Activated CD4-positive, alpha-beta T cell treated with anti-CD3 and anti-CD28 coated beads for 24 hours (primary cell): Measurements from ENCODE around the gene WDR49.

Experiments
- DNase-seq, 2 donors: peaks; one replicate each; pipeline ENCODE4 v3.0.0-alpha.2; 2020; ENCODE audit warnings: low read depth in 2 of 2

Gene WDR49

DNA sequence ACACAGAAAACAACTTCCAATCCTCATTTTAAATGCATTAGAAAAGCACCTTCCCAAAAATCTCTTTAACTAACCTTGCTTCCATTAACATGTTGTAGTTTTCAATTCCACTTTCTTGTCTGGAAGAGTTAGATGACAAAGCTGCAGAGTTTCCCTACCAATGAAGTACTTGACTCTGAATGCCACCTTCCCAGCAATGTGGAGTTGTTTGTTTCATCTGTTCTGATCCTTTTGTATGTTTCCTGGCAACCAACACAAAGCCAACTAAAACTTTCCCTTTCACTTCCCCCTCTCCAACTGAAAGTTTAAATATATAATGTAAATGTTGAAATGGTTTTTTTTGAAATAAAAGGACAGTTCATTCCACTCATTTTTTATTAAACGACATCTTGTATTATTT is at the start of gene WDR49:
TSS of gene WDR49 (minus strand) at position 183 of the 400 bp plus-strand sequence. CDS start 517 bp downstream, outside the sequence.
- no peak for DNase-seq

GRCh38 chr3:167700926-167701325 is 47.2 kb upstream of the WDR49 start:
- no peak for DNase-seq

DNA sequence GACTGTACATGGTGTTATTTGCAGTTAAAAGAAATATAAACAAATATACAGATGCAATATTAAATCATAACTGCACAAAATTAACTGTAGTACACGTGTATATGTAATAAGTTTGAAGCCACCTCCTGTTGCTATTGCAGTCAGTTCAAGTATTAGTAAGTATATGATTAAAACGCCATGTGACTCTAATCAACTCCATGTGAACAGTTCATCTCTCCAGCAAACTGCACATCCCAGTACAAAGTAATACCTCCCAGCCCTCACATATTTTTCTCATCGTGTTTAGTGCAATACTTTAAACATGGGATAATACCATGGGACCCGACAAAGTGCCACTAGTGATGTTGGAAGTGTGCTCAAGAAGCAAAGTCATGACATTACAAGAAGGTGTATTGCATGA is 46.3 kb upstream of the WDR49 start:
- no peak for DNase-seq

DNA sequence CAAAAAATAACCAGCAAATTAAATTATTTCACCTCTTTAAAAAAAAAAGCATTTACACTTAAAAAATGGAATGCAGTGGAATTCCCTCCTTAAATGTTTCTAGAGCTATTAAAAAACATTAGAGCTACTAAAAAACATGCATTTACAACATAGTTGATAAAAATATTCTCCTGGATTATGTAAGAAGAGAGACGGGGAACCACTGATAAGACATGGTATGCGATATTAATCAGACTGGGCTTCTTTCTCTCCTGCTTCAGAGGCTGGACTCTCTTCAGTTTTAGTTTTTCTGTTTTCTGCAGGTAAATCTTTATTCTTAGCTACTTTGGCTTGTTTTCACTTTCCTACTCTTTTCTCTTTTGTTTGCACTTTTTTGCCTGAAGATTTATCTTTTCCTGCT is 40.4 kb upstream of the WDR49 start:
- DNase-seq: no peak

DNA sequence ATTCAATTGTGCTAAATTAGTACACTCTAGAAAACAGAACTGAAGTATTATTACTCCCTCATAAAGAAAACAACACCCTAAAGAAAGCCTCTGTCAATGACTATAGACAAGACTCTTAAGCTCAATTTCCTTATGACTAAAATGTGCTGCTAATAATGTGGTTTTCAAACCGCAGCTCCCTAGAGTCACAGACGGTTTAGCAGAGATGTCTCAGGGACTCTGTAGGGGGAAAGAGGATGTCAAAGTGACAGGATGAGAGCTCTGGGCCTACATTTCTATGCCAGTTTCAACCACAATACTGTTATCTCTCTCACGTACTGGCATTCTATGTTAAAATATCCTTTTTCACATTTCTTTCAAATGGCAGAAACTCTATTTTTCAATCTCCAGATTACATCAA is 37.6 kb upstream of the WDR49 start:
- no peak for DNase-seq

DNA sequence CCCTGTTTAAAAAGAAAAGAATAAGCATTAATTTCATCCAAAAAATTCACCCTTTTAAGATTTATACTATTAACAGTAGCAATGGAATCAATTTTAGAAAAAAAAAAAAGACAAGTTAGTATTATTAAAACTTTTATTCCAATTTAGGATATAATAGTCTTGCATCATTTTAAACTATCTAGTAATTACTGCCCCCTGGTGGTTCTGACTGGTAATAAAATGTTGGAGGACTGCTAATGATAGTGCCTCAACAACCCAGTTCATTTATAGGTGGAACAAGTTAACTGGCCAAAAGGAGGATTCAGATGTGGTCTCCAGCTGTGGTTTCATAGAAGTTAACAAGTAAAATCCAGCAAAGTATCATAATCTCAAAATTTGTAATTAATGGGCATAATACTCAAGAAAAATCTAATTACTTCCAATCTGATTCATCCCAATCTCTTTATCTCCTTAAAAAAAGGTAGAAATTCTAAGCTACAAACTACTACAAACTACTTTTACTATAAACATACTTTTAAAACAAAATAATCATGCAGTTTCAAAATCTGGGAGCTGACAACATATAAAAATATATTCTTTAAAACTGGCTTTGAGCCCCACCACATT is 30.7 kb upstream of the WDR49 start:
- peak in 1 of 2 donors; percentile 65 for DNase-seq

DNA sequence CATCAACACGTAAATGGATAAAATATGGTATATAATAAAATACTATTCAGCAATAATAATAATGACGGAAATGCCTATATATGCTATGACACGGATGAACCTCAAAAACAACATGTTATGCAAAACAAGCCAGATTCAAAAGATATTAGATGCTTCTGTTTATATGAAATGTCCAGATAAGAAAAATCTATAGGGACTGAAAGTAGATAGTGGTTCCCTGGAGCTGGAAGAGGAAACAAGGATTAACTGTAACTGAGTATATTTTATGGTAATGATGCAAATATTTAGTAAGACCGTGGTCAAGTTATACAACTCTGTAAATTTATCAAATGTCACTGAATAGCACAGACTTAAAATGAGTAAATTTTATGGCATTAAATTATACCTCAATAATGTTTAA is 25.8 kb upstream of the WDR49 start:
- DNase-seq: no peak

DNA sequence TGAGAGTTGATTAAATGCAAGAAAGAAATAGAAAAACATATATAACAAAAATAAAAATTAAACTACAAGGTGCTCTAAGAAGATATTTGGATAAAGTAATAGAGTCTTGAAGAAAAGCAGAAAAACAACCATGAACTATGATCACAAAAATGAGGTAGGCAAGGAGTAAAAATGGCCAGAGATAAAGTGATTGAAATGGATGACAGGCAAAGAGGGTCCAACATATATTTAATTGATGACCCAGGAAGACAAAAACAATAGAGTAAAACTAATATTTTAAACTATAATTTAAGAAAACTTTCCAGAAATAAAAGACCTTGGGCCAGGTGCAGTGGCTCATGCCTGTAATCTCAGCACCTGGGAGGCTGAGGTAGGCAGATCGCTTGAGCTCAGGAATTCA is 22.1 kb upstream of the WDR49 start:
- no peak for DNase-seq

- DNase-seq: no peak
These were observed 19.5 kb upstream of the WDR49 start for GRCh38 chr3:167673221-167673620.

GRCh38 chr3:167671878-167672427 is 18.2 kb upstream of the WDR49 start:
- DNase-seq: no peak

DNA sequence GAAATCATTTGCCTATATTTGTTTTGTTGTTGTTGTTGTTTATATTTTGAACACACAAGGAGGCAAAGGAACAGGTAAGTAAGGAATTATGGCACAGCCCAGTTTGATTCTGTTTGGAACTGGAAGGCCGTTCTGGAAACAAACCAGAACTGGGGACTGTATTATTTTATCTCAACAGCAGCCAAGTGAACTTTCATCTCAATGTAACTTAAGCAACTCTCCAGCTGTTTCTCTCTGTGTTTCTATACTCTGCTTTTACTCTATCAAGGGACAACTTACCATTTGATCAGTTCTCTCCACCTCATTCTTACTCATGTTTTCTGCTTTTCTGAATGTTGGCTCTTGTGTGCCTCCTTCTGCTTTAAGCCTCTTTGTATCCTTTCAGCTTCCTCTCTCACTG is 16.0 kb upstream of the WDR49 start:
- no peak for DNase-seq

DNA sequence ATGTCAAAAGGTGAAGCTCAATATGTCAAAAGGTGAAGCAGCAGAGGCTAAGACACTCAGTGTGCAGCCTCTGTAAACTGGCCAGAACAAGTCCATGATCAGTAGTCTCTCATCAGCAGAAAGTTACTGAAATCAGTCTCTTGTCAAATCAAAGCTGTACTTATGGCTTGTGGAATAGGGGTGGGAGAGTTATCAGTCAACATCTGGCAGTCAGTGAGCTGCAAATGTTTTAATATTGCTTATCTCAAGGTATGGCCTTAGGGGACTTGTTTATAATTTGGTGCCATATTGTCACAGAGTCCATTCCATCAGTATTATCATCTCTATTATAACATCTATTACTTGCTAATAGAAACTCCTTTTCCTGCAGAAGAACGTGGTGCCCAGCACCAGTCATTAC is 14.9 kb upstream of the WDR49 start:
- DNase-seq: no peak

DNA sequence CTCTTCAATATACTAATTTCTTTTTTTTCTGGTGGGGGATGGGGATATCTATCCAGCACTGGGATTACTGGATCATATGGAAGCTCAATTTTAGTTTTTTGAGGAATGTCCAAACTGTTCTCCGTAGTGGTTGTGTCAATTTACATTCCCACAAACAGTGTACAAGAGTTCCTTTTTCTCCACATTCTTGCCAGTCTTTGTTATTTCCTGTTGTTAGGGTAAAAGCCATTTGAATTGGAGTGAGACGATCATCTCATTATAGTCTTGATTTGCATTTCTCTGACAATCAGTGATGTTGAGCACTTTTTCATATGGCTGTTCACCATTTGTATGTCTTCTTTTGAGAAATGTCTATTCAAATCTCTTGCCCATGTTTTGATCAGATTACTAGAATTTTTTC is 12.8 kb upstream of the WDR49 start:
- no peak for DNase-seq

GRCh38 chr3:167662919-167663400 is 9.2 kb upstream of the WDR49 start:
- no peak for DNase-seq

DNA sequence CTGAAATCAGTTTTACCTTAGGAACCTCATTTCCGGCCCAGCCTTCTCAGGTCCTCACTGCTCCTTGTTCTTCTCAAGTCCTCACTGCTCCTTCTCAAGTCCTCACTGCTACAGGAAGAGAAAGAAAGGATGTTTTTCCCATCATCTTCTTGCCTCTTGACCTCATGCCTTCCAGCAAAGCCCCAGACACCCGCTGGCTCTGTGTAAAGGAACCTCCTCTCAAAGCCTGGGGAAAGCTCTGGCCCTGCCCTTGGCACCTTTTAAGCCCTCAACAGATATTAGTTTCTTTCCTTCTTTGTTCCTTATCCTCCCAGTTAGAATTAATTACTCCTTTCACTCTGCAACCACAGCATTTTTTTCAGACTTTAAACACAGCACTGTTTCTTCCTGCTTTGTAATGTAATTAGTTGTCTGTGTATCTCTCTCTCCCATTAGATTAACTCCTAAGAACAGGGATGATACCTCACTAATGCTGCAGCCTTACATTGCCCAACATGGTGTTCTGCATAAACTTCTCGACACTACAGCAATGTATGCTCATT is 4.0 kb upstream of the WDR49 start:
- no peak for DNase-seq

DNA sequence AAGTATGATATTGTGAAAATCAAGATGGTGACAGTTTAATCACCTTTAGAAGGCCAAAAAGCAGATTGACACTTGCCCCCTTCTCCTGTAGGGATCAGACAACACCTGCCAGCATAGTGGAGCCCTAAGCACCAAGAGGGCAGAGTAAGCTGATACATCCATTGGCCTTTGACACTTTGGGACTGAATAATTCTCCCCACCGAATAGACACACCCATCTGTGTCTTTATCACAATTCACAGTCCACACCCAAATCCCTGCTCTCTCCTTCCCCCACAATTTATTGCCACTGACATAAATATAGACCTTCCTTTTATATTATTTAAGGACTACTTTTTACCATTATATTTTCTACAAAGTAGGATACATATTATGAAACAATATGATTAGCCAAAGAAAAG is 3.1 kb upstream of the WDR49 start:
- DNase-seq: no peak

DNA sequence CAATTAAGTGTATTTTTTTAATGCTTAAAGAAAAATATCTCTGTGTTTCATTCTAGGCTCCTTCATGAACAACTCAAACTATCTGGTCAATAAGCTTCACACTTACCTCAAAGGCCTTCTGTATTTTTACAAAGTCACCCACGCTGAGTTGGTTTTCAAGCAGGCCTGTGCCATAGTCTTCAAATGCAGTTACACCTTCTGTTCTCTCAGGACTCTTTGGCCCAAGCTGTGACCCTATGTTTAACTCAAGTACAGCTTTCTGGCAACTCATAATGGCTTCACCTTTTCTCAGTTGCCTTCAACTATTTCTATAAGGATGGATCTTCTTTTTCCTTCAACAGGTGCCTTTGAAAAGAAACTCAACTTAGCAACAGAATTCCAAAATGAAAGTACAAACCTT is 587 bp downstream of the WDR49 start:
- DNase-seq: no peak

GRCh38 chr3:167651826-167652225 is 1.9 kb downstream of the WDR49 start:
- DNase-seq: no peak

DNA sequence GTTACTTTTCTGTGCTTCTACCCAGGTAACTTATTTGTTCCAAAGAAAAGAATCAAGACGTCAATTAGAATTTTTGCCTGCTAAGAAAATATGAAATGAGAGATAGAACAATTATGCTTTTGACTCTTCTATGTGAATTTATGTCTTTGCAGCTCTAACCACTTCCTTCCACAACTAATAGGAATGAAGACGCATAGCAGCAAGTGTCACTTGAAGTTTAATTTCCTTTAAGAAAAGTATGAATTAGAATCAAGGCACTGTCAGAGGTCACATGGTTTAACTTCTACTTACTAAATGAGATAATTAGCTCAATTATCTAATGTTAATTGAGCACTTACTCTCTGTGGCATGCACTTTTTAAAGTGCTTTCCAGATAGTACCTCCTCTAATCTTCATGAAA is 3.3 kb downstream of the WDR49 start:
- no peak for DNase-seq

GRCh38 chr3:167649746-167650145 is 4.0 kb downstream of the WDR49 start:
- DNase-seq: no peak

DNA sequence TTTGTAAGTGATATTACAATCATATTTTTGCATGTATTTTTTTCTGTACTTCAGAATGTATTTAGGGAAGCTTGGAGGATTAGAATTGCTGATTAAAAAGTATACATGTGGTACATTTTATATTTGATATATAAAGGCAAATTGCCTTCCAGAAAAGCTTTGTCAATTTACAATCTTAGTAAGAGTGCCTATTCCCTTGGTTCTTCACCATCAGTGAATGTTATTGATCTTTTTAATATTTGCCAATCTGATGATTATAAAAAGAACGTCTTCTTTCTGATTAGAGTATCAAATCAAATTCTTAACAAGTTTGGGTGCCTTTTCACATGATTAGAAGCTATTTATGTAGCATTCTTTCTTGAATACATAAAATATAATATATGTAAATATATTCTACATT is 9.1 kb downstream of the WDR49 start:
- no peak for DNase-seq

DNA sequence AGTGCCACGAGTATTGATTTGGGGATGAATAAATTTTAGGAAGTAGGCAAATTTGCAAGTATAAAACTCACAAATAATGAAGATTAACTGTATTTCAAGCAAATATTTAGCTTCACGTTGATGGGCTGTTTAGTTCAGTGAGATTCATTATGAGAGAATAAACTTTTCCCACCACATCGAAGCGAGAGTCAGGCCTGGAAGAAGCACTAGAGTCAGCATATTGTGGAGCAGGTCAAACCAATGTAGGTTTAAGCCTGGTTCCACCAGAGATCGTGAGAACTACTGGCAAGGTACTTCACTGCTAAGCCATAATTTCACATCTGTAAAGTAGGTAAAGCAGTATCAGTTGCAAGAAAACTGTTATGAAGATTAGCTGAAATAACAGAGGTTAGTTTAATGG is 22.3 kb downstream of the WDR49 start:
- DNase-seq: no peak

GRCh38 chr3:167626490-167626889 is 27.3 kb downstream of the WDR49 start:
- DNase-seq: no peak

- DNase-seq: no peak
These were observed 38.7 kb downstream of the WDR49 start for GRCh38 chr3:167615030-167615429.
